Erythroblast (primary cell): ENCODE results near the gene ZNF732.

ENCODE experiments used
- DNase-seq, 2 experiments: peaks; one replicate each; lab custom pipeline; 2025; lab: John Stamatoyannopoulos, UW
- GATA1 ChIP-seq: IDR thresholded peaks from 2 replicates; pipeline ENCODE4 v1.6.1; 2011; ENCODE audit warnings: low read depth, mild to moderate bottlenecking, control low read depth, low read length, moderate library complexity
- POLR2A ChIP-seq: IDR thresholded peaks from 2 replicates; pipeline ENCODE4 v1.6.1; 2011; ENCODE audit warnings: mild to moderate bottlenecking, low read length

ZNF732 gene

DNA sequence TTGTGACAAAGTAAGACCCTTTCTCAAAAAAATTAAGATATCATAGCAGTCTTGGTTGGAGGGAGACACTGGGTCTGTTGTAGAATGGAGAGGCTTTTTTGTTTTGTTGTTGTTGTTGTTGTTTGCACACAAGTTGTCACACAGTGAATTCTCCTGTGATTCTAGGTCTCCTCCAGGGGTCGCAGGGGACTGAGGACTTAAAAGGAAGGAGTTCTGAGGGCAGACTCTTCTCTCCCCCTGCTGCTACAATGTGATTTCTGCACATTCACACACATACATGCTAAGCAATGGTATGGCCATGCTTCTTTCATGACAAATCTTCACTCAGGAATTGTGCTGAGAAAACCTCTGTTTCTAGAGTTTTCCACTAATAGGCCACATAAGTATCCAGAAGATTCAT, 71.1 kb downstream of the ZNF732 start:
- no peak for DNase-seq
- no peak for TF ChIP-seq POLR2A
- TF ChIP-seq GATA1 = no peak

DNA sequence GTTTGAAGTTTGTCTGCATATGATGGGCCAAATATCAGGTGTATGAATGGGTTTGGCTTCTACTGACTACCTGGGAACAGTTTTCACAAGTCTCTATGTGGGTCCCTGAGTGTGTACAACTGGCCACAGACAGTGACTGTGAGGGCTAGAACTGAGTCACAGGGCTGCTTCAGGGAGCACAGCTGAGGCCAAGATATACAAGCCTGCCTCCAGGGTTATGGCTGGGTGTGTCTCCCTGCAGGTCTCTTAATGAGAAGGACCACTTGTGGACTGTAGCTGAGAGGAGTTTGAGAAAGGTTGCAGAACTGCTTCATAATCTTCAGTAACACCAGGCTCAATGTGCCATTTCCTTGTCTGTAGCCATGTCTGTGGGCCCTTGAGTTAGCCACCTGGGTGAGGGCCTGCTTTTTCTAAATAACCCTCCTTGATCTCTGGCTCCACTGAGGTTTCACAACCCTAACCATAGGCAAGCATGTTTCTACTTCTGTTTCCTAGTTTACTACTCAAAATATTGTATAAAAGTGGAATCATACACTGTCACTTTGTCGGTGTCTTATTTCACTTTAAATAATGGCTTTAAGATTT, 81.3 kb downstream of the ZNF732 start:
- TF ChIP-seq POLR2A = no peak
- TF ChIP-seq GATA1 = no peak
- DNase-seq = no peak
